GM12875 (cell line): ENCODE data around the gene SLMAP.

Source experiments
- H3K4me3 ChIP-seq: one replicate; pipeline ENCODE4 v1.5.1; 2011; ENCODE audit warnings: low read depth, low read length, control low read depth
- CTCF ChIP-seq: IDR thresholded peaks from 2 replicates; pipeline ENCODE4 v1.5.1; 2011; ENCODE audit warnings: low read depth, mild to moderate bottlenecking, control low read depth, inconsistent platforms, low read length, moderate library complexity, borderline replicate concordance; ENCODE audit not compliant: insufficient read depth

SLMAP gene

DNA sequence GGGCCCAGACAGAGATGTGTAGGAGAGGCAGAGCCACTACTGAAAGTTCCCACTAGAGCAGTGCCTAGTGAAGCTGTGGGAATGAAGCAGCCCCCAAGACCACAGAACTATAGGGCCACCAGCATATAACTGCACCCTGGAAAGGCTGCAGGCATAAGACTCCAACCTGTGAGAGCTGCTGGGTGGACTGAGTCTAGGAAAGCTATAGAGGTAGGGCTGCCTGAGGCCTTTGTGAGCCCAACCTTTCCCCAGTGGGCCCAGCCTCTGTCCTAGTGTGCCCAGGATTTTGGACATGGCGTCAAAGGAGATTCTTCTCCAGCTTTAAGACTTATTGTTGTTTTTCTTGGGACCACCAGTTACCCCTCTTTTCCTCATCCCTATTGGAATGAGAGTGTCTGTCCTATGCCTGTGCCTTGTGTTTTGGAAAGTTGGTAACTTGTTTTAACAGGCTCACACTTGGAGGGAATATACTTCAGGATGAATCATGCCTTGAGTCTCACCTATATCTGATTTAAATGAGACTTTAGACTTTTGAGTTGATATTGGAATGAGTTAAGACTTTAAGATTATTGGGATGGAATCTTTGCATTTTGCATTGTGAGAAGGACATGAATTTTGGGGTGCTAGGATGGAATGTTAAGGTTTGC lies 28.1 kb downstream of the SLMAP start:
- no peak for TF ChIP-seq CTCF
- H3K4me3 ChIP-seq = no peak overlapping the region

DNA sequence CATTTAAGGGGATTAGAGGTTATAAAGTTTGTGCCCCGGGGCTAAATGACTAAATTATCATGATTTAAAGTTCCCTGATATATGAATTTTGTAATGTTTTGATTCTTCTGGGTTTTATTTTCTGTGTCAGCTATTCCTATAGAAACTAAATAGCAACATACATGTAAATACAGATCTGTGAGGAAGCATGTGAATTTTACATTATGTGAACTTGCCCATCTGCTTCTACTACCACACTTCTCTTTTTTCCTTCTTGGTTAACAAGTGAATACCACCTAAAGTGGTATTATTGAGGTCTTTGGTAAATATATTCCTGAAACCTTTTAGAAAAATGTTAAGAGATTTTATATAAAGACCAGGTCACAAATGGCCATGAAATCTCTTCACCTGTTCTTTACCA lies 29.3 kb downstream of the SLMAP start:
- no peak overlapping the region for H3K4me3 ChIP-seq
- no peak for TF ChIP-seq CTCF

- TF ChIP-seq CTCF = no peak
- no peak overlapping the region for H3K4me3 ChIP-seq
These were observed 31.9 kb downstream of the SLMAP start for GRCh38 chr3:57787867-57788623.

DNA sequence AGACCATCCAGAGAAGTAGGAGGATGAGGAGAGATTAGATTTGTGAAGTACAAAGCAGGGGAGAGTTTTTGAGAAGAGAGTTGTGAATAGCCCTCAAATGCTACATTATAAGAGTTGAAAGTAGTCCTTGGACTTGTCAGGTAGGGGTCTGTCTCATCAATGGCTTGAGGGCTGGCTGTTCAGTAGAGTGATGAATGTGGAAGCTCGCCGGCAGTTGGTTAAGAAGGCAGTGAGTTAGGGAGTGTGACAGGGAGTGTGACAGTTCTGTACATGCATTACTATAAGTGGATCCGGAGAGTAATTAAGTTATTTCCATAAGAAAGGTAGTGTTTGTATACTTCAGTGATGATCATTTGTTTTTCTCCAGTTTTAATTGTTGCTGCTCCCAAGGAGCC lies 32.5 kb downstream of the SLMAP start:
- no peak overlapping the region for H3K4me3 ChIP-seq
- no peak for TF ChIP-seq CTCF

DNA sequence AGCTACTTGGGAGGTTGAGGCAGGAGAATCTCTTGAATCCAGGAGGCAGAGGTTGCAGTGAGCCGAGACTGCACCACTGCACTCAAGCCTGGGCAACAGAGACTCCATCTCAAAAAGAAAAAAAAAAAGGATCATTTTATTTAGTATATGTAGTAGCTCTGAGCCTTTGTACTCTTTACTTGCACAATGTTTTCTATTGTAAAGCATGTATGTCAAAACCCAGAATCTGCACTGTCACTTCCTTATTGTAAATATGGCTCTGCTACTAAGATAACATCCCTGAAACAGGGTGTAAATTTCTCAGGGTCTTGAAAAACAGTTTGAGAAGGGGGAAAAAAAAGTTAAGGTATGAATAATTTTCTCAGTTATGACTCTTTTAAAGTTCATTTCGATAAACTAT lies 35.1 kb downstream of the SLMAP start:
- H3K4me3 ChIP-seq = no peak overlapping the region
- TF ChIP-seq CTCF = no peak

GRCh38 chr3:57792198-57792597 lies 36.1 kb downstream of the SLMAP start:
- H3K4me3 ChIP-seq = no peak overlapping the region
- no peak for TF ChIP-seq CTCF

DNA sequence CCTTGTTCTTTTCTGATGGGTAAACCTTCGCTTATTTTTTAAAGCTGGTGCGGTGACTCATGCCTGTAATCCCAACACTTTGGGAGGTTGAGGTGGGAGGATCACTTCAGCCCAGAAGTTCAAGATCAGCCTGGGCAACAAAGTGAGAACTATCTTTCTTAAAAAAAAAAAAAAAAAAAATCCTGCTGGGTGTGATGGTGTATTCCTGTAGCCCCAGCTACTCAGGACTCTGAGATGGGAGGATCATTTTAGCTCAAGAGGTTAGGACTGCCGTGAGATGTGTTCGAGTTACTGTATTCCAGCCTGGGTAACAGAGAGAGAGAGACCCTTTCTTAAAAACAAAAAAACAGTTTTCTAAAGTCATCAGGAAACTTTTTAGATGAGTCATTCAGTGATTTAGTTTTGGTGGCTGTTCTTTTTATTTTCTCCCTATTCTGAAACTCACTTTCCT lies 37.7 kb downstream of the SLMAP start:
- no peak overlapping the region for H3K4me3 ChIP-seq
- no peak for TF ChIP-seq CTCF
